Transverse colon (tissue), 4 donors: Measurements from ENCODE around the gene PI4K2A. TPM values are rescaled to one million over a fixed set of nuclear protein-coding genes. Genes with fewer than 3 reads are reported as not detected.
"Not testable (repeated sequence)": the region's sequence is repeated elsewhere in the genome, so short reads cannot be mapped to it uniquely, and the experiment has no call there.

Experiments used
- DNase-seq: peaks from one replicate; pipeline ENCODE4 v3.0.0-alpha.2; 2019
- H3K27ac ChIP-seq, 4 donors: fragments of 200-600 bp; sonication (generic); 2 replicates each; pipeline ENCODE4 v1.5.1; 2016 to 2018; ENCODE audit warnings: inconsistent platforms in 4 of 4
- H3K27me3 ChIP-seq: fragments of 200-600 bp; sonication (generic); 2 replicates; pipeline ENCODE4 v1.5.1; 2017; ENCODE audit warnings: inconsistent platforms
- H3K36me3 ChIP-seq, 4 donors: fragments of 200-600 bp; sonication (generic); 2 replicates each; pipeline ENCODE4 v1.5.1; 2017 to 2019; ENCODE audit warnings: inconsistent platforms in 4 of 4
- H3K4me1 ChIP-seq, 4 donors: fragments of 200-600 bp; sonication (generic); 2 replicates each; pipeline ENCODE4 v1.5.1; 2017 to 2020; ENCODE audit warnings: inconsistent platforms in 4 of 4
- H3K4me3 ChIP-seq, 4 donors: fragments of 200-600 bp; sonication (generic); 1 replicate in 1 of 4; 2 replicates in 3 of 4; pipeline versions ENCODE4 v1.5.1 to v1.6.1; 2017 to 2019; ENCODE audit warnings: inconsistent platforms in 4 of 4
- H3K9me3 ChIP-seq, 2 donors: fragments of 200-600 bp; sonication (generic); 2 replicates each; pipeline ENCODE4 v1.5.1; 2017 to 2019; ENCODE audit warnings: inconsistent platforms in 2 of 2
- CTCF ChIP-seq, 5 experiments: fragments of 200-600 bp in 3 of 5; fragments of 450-650 bp in 2 of 5; sonication (generic) in 3 of 5; IDR thresholded peaks; 1 replicate in 2 of 5; 2 replicates in 3 of 5; pipeline ENCODE4 v1.5.1; 2016 to 2017; ENCODE audit warnings: antibody characterized with exemption in 5 of 5, inconsistent platforms in 3 of 5, mild to moderate bottlenecking in 2 of 5, moderate library complexity in 1 of 5
- EP300 ChIP-seq: sonication (generic); formaldehyde crosslinking; IDR thresholded peaks from one replicate; pipeline ENCODE4 v1.6.1; 2017; ENCODE audit warnings: antibody characterized with exemption, low read depth
- POLR2A ChIP-seq: fragments of 450-650 bp; IDR thresholded peaks from one replicate; pipeline ENCODE4 v1.6.1; 2016; ENCODE audit warnings: antibody characterized with exemption, mild to moderate bottlenecking, moderate library complexity
- POLR2AphosphoS5 ChIP-seq, 3 donors: sonication (generic); formaldehyde crosslinking; IDR thresholded peaks; one replicate each; pipeline ENCODE4 v1.6.1; 2016; ENCODE audit warnings: antibody characterized with exemption in 3 of 3
- WGBS, 2 donors: methylation state at CpG; one replicate each; pipeline ENCODE4 v1.1.5; 2018; ENCODE audit warnings: low coverage in 1 of 2; 5-methylcytosine and 5-hydroxymethylcytosine counted together
- in situ Hi-C, 4 donors: fragments of 200-750 bp; cut with MboI; loops; one replicate each; pipeline versions ENCODE4 v1.15.0 to v1.15.1; 2017; ENCODE audit warnings: low sequenced_read_pairs in 3 of 4, low pct_ligation_motif_present in 1 of 4, low pct_unique_long_range_greater_than_20kb in 1 of 4
- intact Hi-C: fragments of 100-400 bp; cut with DNase I; formaldehyde crosslinking; loops from one replicate; pipeline ENCODE4 v1.15.1; 2023; ENCODE audit warnings: low total_unique reads
- total RNA-seq, 4 donors: library from RNA; depleted of rRNA; stranded (reverse); fragments of >200 nt; gene quantifications; one replicate each; pipeline ENCODE4 v1.1.0, GENCODE V29; 2016

PI4K2A gene
- total RNA-seq, 4 donors from 2014 or later: 7.6 to 19.1 (median 11.3) TPM

GRCh38 chr10:97632949-97633884 lies 7.3 kb upstream of the PI4K2A start, which contains the start of gene MORN4:
TSS of gene MORN4 (minus strand) at chr10:97633500. CDS start at chr10:97619653, 13,847 bp downstream.
- Histone ChIP-seq H3K27ac (peak within 1 kb of the TSS; percentile 39 to 71 (median 64)), H3K4me3 (peak within 1 kb of the TSS; percentile 58 to 71 (median 66)), H3K9me3 (no peaks in the 10 kb centered on the region), H3K4me1 (peaks cover 0 to 12% (median 6%) of the 10 kb centered on the region in 4 donors), H3K27me3 (no peaks in the 10 kb centered on the region), H3K36me3 (no peaks in the 10 kb centered on the region)
- in situ Hi-C loops: no loop called here
- TF ChIP-seq EP300 (no peak), POLR2A (no peak), CTCF (IDR thresholded peaks at IDR 0.05) (no peak), POLR2AphosphoS5 (IDR thresholded peaks at IDR 0.05) (no peak)
- intact Hi-C loops: no loop called here
- WGBS, 2 donors: 0 to 3% methylated on average over 4 to 62 of the region's 62 CpGs
- DNase-seq: peak; percentile 93

- Histone ChIP-seq H3K4me1 (peaks cover 0 to 12% (median 6%) of the 10 kb centered on the region in 4 donors), H3K27me3 (no peaks in the 10 kb centered on the region), H3K9me3 (no peaks in the 10 kb centered on the region), H3K27ac (peak overlapping the region; percentile 39 to 71 (median 64)), H3K36me3 (no peaks in the 10 kb centered on the region), H3K4me3 (peak overlapping the region in 3 of 4 donors; percentile 58 to 68 (median 63))
- TF ChIP-seq CTCF (IDR thresholded peaks at IDR 0.05) (peak; percentile 21 to 53 (median 37)), POLR2A (no peak)
- in situ Hi-C loops (no loop called here), intact Hi-C loops (no loop called here)
- 51 to 80% methylated on average over 1 to 8 of the region's 8 CpGs for WGBS, 2 donors
- peak; percentile 10 for DNase-seq
Measured at GRCh38 chr10:97633921-97634320, 6.5 kb upstream of the PI4K2A start.

- Histone ChIP-seq H3K36me3 (no peaks in the 10 kb centered on the region), H3K27ac (no peak overlapping the region), H3K27me3 (no peaks in the 10 kb centered on the region), H3K4me1 (peaks cover 0 to 16% (median 6%) of the 10 kb centered on the region in 4 donors), H3K4me3 (no peak overlapping the region), H3K9me3 (no peaks in the 10 kb centered on the region)
- in situ Hi-C loops: no loop called here
- 80 to 90% methylated on average over 1 of the region's 1 CpG for WGBS, 2 donors
- intact Hi-C loops: no loop called here
- no peak for DNase-seq
- TF ChIP-seq POLR2AphosphoS5 (IDR thresholded peaks at IDR 0.05): no peak
- no peak for TF ChIP-seq CTCF (IDR thresholded peaks at IDR 0.05)
- no peak for TF ChIP-seq POLR2A
- TF ChIP-seq EP300: no peak
Measured at GRCh38 chr10:97635577-97635976, 4.9 kb upstream of the PI4K2A start.

GRCh38 chr10:97639090-97639489 lies 1.4 kb upstream of the PI4K2A start:
- H3K27me3 ChIP-seq, DNase-seq, H3K36me3 ChIP-seq, H3K4me3 ChIP-seq, H3K27ac ChIP-seq, intact Hi-C loops, in situ Hi-C loops, H3K9me3 ChIP-seq: not testable (repeated sequence)
- 89 to 100% methylated on average over 2 to 3 of the region's 3 CpGs for WGBS, 2 donors
- H3K4me1 ChIP-seq: peaks cover 2 to 21% (median 15%) of the 10 kb centered on the region in 4 donors
